BLaER1 (cell line): ENCODE data around the gene WWOX.

ENCODE experiments used
- H3K27ac ChIP-seq: shearing (Covaris generic); formaldehyde crosslinking; 2 replicates; pipeline ENCODE4 v1.8.1; 2022
- H3K27me3 ChIP-seq: shearing (Covaris generic); formaldehyde crosslinking; 2 replicates; pipeline ENCODE4 v1.8.1; 2022
- H3K36me3 ChIP-seq: shearing (Covaris generic); formaldehyde crosslinking; 2 replicates; pipeline ENCODE4 v1.8.1; 2022
- H3K4me1 ChIP-seq: shearing (Covaris generic); formaldehyde crosslinking; 2 replicates; pipeline ENCODE4 v1.8.1; 2022
- H3K4me2 ChIP-seq: shearing (Covaris generic); formaldehyde crosslinking; 2 replicates; pipeline ENCODE4 v1.8.1; 2022
- H3K4me3 ChIP-seq: shearing (Covaris generic); formaldehyde crosslinking; 2 replicates; pipeline ENCODE4 v1.8.1; 2022
- H3K9ac ChIP-seq: shearing (Covaris generic); formaldehyde crosslinking; 2 replicates; pipeline ENCODE4 v1.8.1; 2022
- H3K9me3 ChIP-seq: shearing (Covaris generic); formaldehyde crosslinking; 2 replicates; pipeline ENCODE4 v1.8.1; 2022
- H4K20me1 ChIP-seq: shearing (Covaris generic); formaldehyde crosslinking; 2 replicates; pipeline ENCODE4 v1.8.1; 2022
- Cebpa-rat ChIP-seq: shearing (Covaris generic); IDR thresholded peaks from 2 replicates; pipeline ENCODE4 v1.8.1; 2022

WWOX gene

DNA sequence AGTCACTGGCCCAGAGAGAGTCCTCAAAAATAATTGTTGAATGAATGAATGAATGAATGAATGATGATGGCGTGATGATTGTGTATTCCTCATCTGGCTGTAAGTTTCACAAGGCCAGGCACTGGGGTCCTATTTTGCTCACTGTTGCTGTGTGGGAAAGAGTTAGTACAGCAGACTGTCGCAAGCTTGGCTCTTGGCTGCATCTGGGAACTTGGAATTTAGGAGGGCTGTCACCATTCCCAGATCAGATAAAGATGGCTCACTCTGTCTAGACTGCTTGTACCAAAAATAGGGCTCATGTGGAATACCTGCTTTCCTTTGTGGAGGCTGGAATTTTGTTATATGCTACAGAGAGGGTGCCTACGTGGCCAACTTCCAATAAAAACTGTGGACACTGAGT is 530.6 kb downstream of the WWOX start:
- H3K27ac ChIP-seq = no peak overlapping the region
- no peak overlapping the region for H3K9ac ChIP-seq
- no peak overlapping the region for H3K4me2 ChIP-seq
- H3K36me3 ChIP-seq = no peaks in the 10 kb centered on the region
- H3K4me1 ChIP-seq = peaks cover 4% of the 10 kb centered on the region; the same call in 1 of the 2 replicates
- no peak overlapping the region for H3K4me3 ChIP-seq
- H3K27me3 ChIP-seq = no peaks in the 10 kb centered on the region
- peaks cover 14% of the 10 kb centered on the region for H3K9me3 ChIP-seq
- no peak for TF ChIP-seq Cebpa-rat
- H4K20me1 ChIP-seq = no peaks in the 10 kb centered on the region

DNA sequence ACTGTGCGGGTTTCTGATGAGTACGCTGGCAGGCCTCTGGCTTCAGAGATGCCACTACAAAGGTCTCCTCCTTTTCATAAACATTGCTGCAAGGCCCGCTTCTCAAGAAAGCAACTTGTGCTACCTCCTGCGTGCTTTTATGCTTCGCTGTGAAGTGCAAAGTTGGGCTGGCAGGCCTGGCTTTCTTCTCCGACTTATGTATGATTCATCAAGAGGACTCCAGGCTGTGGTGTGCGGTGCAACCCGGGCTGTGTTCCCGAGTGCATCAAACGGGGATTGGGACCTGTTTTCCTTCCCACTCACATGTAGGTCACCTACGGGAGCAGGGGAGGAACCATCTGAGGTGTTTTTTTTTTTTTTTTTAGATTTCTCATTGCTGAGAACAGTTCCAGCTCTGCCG is 534.1 kb downstream of the WWOX start:
- no peaks in the 10 kb centered on the region for H3K4me1 ChIP-seq
- no peaks in the 10 kb centered on the region for H4K20me1 ChIP-seq
- no peak for TF ChIP-seq Cebpa-rat
- H3K27me3 ChIP-seq = no peaks in the 10 kb centered on the region
- no peak overlapping the region for H3K27ac ChIP-seq
- peaks cover 14% of the 10 kb centered on the region for H3K9me3 ChIP-seq
- H3K4me3 ChIP-seq = no peak overlapping the region
- H3K36me3 ChIP-seq = no peaks in the 10 kb centered on the region
- no peak overlapping the region for H3K9ac ChIP-seq
- H3K4me2 ChIP-seq = no peak overlapping the region

DNA sequence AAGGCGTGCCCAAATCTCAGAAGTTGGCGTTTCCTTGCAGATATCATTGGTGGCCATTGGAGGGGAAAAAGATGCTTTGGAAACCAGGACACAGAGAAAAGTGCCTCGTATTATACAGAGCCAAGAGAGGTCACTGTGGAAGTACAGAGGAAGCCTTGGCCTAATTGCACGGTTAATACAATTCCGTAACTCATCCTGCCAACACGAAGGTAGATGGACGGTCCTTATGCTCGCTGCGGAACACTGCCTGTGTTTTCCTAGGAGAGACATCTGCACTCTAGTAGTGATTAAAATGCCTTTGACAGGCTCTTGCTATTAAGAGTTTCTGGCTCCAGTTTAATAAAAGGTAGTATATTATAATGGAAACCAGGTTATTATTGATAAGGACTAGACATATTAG is 536.4 kb downstream of the WWOX start:
- Histone ChIP-seq H3K4me2 (no peak overlapping the region), H3K9ac (no peak overlapping the region), H3K27me3 (no peaks in the 10 kb centered on the region), H3K27ac (no peak overlapping the region), H3K9me3 (no peaks in the 10 kb centered on the region), H4K20me1 (no peaks in the 10 kb centered on the region), H3K4me3 (no peak overlapping the region), H3K4me1 (no peaks in the 10 kb centered on the region; the same call in 1 of the 2 replicates), H3K36me3 (no peaks in the 10 kb centered on the region)
- TF ChIP-seq Cebpa-rat = no peak

DNA sequence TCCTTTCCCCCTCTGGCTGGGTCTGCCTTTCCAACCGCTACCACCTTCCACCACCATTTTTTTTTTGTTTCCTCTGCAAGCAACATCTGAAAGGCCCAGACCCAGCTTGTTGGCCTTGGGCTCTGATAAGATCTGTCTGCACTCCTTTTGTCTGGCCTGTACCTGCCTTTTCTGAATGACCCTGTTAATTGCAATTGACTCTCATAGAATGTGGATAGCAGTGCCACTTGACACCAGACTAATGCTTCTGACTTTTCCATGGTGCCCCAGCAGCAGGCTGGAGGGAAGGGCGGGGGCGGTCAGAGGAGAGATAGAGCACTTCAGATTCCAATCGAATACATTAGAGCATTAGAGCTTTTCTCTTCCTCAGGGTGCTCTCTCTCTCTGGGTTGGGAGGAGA is 538.9 kb downstream of the WWOX start:
- Histone ChIP-seq H3K27me3 (no peaks in the 10 kb centered on the region), H3K36me3 (no peaks in the 10 kb centered on the region), H4K20me1 (no peaks in the 10 kb centered on the region), H3K9ac (no peak overlapping the region), H3K4me1 (no peaks in the 10 kb centered on the region; the same call in 1 of the 2 replicates), H3K27ac (no peak overlapping the region), H3K4me3 (no peak overlapping the region), H3K9me3 (no peaks in the 10 kb centered on the region), H3K4me2 (no peak overlapping the region)
- no peak for TF ChIP-seq Cebpa-rat

DNA sequence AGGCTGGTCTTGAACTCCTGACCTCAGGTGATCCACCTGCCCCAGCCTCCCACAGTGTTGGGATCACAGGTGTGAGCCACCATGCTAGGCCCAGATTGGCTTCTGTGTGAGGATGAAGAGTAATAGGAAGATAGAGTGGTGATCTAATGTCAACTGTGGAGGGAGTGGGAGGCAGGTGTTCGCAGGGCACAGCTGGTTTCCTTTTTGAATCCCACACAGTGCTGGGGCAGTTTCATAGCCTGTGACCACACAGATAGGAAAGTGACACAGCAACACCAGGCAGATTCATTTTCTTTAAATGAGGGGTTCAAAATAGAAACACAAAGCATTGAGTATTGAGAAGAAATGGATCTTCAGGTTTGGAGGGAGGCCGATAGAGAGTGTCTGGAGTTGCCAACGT is 540.3 kb downstream of the WWOX start:
- Histone ChIP-seq H3K4me2 (no peak overlapping the region), H3K9me3 (no peaks in the 10 kb centered on the region), H3K36me3 (no peaks in the 10 kb centered on the region), H3K9ac (no peak overlapping the region), H3K27ac (no peak overlapping the region), H3K4me1 (no peaks in the 10 kb centered on the region; the same call in 1 of the 2 replicates), H4K20me1 (no peaks in the 10 kb centered on the region), H3K4me3 (no peak overlapping the region), H3K27me3 (no peaks in the 10 kb centered on the region)
- no peak for TF ChIP-seq Cebpa-rat

DNA sequence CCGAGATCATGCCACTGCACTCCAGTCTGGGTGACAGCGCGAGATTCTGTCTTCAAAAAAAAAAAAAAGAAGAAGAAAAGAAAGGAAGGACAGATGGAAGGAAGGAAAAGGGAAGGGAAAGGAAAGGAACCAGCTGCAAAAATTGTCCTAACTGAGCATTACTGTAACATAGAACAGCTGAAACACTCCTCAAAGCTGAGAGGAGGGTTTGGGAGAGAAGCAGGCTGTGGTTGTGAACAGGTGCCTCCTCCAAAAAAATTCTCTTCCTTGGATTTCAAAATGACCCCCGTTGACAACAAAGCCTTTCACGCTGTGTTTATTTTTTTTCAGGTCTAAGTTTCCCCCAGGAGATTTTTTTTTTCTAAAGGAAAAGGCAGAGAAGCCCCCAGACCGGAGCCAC is 541.4 kb downstream of the WWOX start:
- H4K20me1 ChIP-seq = no peaks in the 10 kb centered on the region
- no peaks in the 10 kb centered on the region; the same call in 1 of the 2 replicates for H3K4me1 ChIP-seq
- H3K9ac ChIP-seq = no peak overlapping the region
- H3K4me2 ChIP-seq = no peak overlapping the region
- H3K4me3 ChIP-seq = no peak overlapping the region
- no peaks in the 10 kb centered on the region for H3K27me3 ChIP-seq
- H3K36me3 ChIP-seq = no peaks in the 10 kb centered on the region
- TF ChIP-seq Cebpa-rat = no peak
- H3K27ac ChIP-seq = no peak overlapping the region
- no peaks in the 10 kb centered on the region for H3K9me3 ChIP-seq

DNA sequence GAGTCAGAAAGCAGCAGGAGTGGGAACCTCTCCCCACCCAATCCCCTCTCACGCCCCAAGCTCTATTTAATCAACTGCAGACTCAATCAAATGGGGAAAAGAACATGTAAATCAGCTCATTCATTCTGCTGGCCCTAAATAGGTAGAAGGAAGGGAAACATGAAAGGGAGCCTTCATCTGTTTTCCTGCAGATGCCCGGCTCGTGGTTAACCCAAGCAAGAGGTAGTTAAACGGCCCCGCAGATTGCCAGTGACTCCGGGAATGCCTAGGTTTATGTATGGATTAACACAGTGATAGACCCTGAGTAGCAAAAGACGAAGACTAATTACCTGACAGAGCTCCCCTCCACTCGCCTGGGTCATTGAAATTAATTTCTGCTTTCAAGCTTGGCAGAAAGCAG is 542.0 kb downstream of the WWOX start:
- Histone ChIP-seq H3K27ac (no peak overlapping the region), H3K9me3 (no peaks in the 10 kb centered on the region), H3K27me3 (no peaks in the 10 kb centered on the region), H3K36me3 (no peaks in the 10 kb centered on the region), H3K4me3 (no peak overlapping the region), H3K9ac (no peak overlapping the region), H3K4me2 (no peak overlapping the region), H3K4me1 (no peaks in the 10 kb centered on the region; the same call in 1 of the 2 replicates), H4K20me1 (no peaks in the 10 kb centered on the region)
- TF ChIP-seq Cebpa-rat = no peak

DNA sequence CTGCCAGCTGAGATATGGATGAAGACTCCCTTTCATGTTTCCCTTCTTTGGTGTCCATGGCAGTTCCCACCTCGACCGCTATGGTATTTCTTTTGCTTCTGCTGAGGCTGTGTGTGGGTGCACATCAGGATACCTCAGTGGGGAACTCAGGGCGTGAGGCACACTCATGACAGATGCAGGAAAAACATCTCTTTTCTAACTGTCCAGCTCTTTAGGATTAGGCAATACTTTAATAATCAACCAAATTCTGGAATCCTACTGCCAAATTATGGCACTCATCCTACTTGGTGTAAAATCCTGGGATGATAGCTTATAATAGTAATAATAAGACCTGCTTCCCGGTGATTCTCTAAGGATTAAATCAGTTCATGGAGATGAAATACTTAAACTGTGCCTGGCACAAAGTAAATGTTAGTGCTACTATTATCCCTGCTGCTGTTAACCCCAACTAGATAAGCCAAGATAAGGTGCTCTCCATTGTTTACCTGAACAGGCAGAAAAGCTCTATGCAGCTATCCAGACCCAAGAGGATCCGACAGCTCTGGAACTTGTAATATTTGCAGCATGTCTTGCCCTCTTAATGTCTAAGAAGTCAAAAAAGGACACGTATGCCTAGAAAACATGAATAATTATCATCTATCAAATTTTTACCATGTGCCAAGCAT is 543.3 kb downstream of the WWOX start:
- H3K9ac ChIP-seq = no peak overlapping the region
- no peaks in the 10 kb centered on the region; the same call in 1 of the 2 replicates for H3K4me1 ChIP-seq
- H3K27ac ChIP-seq = no peak overlapping the region
- H3K36me3 ChIP-seq = no peaks in the 10 kb centered on the region
- H3K27me3 ChIP-seq = no peaks in the 10 kb centered on the region
- no peaks in the 10 kb centered on the region for H3K9me3 ChIP-seq
- no peaks in the 10 kb centered on the region for H4K20me1 ChIP-seq
- TF ChIP-seq Cebpa-rat = no peak
- no peak overlapping the region for H3K4me2 ChIP-seq
- no peak overlapping the region for H3K4me3 ChIP-seq

DNA sequence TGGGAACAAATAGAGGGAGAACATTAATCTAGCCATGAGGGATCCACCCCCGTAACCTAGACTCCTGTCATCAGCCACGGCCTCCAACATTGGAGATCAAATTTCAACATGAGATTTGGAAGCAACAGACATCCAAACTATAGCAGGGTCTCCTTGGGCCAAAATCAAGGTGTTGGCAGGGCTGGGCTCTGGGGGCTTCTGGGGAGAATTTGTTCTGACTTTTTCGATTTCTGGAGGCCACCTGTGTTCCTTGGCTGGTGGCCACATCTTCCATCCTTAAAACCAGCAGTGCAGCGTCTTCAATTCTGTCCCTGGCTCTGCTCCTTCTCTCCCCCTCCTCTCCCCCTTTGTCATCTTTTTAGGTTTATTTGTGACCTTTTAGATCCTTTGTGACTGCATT is 546.2 kb downstream of the WWOX start:
- H3K27ac ChIP-seq = no peak overlapping the region
- no peak overlapping the region for H3K4me3 ChIP-seq
- H3K4me1 ChIP-seq = no peaks in the 10 kb centered on the region

DNA sequence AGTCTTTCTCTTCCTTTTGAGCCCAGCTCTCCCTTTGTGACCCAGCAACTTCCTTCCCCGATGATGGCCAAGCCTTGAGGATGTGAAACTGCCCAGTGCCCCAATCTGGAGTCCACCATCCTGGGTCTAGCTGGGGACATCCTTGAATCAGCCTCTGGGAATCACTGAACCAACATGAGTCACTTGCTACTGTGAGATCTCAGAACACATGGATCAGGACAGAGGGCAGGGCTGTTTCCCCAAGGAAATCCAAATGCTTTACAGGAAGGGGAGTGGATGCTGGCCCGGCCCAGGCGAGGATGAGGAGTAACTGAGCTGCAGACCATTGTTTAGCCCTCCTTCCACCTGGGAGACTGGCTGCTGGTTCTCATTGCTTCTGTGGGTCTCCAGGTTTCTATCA is 547.6 kb downstream of the WWOX start:
- Histone ChIP-seq H3K9me3 (no peaks in the 10 kb centered on the region), H3K4me2 (no peak overlapping the region), H3K36me3 (no peaks in the 10 kb centered on the region), H3K27me3 (no peaks in the 10 kb centered on the region), H3K27ac (no peak overlapping the region), H3K9ac (no peak overlapping the region), H3K4me3 (no peak overlapping the region), H4K20me1 (no peaks in the 10 kb centered on the region), H3K4me1 (no peaks in the 10 kb centered on the region)
- no peak for TF ChIP-seq Cebpa-rat

More for the DNA sequence above, 546.2 kb downstream of the WWOX start:
- no peaks in the 10 kb centered on the region for H4K20me1 ChIP-seq
- H3K4me2 ChIP-seq = no peak overlapping the region
- H3K27me3 ChIP-seq = no peaks in the 10 kb centered on the region
- H3K9ac ChIP-seq = no peak overlapping the region
- no peaks in the 10 kb centered on the region for H3K36me3 ChIP-seq
- H3K9me3 ChIP-seq = no peaks in the 10 kb centered on the region
- TF ChIP-seq Cebpa-rat = no peak

DNA sequence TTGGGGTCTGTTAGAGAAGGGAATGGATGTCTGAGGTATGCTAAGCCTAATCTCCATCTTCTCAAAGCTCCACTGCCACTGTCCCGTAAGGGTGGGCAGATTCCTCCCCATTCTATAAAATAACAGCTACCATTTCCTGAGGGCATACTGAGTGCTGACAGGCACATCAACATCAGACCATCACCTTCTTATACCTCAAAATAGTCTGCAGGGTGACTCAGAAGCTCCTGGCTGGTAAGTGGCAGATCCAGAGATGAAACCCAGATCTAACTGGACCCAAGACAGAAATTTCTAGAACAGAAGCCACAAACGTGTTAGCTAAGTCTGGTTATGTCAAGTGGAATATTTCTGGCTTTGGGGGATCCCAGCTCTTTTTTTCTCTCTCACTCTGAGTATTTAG is 548.0 kb downstream of the WWOX start:
- H3K27ac ChIP-seq = no peak overlapping the region
- no peaks in the 10 kb centered on the region for H3K36me3 ChIP-seq
- H4K20me1 ChIP-seq = no peaks in the 10 kb centered on the region
- H3K4me2 ChIP-seq = no peak overlapping the region
- no peaks in the 10 kb centered on the region for H3K4me1 ChIP-seq
- H3K4me3 ChIP-seq = no peak overlapping the region
- no peaks in the 10 kb centered on the region for H3K27me3 ChIP-seq
- H3K9me3 ChIP-seq = no peaks in the 10 kb centered on the region
- H3K9ac ChIP-seq = no peak overlapping the region
- no peak for TF ChIP-seq Cebpa-rat
